ENCODE measurements around the gene PCSK5.
A peak's percentile ranks its signal among the peaks of the same experiment; 100 is the strongest.
"Not testable (repeated sequence)": the region's sequence is repeated elsewhere in the genome, so short reads cannot be mapped to it uniquely, and the experiment has no call there.

The PCSK5 gene

DNA sequence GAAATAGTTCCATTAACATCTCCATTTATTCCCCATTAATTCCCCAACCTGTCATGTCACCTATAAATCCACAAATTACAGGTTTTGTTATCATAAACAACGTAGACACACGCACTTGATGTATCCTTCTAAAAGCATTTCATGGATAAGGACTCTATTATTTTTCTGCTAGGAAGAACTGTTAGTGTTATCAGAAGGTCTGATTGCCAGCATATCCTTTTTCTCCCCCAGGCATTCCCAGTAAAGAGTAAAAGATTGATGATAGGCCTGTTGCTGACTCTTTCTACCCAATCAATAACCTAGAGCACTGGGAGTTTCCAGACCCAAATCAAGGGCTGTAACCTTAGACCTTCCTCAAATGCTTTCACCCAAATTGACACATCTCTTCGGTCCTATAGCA lies 442.9 kb downstream of the PCSK5 start:
- no peak for DNase-seq

DNA sequence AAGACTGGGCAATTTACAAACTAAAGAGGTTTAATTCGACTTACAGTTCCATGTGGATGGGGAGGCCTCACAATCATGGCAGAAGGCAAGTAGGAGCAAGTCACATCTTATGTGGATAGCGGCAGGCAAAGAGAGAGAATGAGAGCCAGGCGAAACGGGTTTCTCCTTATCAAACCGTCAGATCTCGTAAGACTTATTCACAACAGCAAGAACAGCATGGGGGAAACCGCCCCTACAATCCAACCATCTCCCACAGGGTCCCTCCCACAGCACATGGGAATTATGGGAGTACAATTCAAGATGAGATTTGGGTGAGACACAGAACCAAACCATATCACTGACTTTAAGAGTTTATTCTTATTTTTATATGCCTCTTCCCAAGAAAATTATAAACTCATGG lies 443.5 kb downstream of the PCSK5 start:
- no peak for DNase-seq

DNA sequence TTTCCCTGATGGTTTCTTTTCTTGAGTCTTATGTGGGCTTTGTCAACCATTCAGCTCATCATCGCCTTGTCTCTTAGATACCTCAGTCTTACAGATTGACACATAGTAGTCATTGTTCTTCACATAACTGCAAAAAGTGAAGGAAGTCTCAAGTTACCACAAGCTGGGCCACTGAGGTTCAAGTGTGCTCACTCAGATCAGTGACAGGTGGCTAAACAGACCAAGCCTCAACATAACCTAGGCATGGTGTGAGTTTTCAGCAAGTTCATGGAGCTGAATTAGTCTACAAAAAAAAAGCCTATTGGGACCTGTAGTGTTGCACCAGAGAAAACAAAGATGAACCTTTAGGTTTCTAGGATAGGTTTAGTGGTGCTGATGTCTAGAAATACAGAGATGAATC lies 445.6 kb downstream of the PCSK5 start:
- no peak for DNase-seq

DNA sequence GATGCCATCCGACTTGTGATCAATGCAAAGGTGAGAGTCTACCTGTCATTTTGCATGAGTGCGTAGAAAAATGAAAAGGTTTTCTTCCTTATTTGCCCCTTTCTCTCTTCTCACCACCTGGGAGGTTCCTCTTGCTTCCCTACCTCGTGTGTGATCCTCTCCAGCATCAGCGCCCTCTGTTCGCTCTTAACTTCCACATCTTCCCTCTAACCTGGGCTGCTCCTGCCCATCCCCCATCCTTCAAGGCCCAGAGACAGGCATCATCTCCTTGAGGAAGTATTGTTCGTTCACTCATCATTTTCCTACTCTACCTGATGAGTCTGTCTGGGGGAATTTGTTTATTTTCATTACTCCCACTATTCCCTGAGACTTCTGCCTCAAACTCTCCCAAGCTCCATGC lies 447.9 kb downstream of the PCSK5 start:
- no peak for DNase-seq

DNA sequence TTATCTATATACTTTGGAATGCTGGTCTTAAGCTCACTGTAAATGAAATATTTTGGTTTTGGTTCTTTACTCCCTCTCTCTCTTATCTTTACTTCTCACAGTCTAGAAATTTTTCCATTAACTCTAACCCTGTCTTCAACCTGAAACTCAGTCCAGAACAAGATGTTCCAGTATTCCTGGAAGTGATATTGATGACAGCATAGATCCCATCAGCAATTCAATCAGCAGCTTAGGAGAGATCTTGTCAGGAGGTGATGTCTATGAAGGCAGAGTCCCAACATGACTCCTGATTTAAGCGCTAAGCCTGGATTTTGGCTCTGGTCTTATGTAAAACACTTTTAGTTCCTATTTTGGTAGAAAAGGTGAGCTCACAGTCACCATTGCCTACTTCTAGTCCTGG lies 451.1 kb downstream of the PCSK5 start:
- no peak for DNase-seq

DNA sequence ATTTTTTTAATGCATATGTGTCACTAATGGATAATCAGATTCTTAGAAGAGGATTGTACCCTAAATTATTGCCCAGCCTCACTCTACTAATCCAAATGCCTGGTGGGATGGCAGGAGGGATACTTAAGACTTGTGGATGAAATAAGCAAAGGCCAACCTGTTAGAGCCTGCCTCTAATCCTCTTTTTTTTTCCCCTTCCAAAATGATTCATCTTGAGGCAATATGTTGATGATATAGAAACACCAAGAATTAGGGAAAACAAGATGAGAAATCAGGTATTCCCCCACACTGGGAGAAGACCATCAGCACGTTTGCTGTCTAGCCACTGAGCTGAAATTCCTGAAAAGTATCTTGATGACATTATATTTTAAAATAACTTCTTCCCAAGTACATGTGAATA lies 451.7 kb downstream of the PCSK5 start:
- no peak for DNase-seq

DNA sequence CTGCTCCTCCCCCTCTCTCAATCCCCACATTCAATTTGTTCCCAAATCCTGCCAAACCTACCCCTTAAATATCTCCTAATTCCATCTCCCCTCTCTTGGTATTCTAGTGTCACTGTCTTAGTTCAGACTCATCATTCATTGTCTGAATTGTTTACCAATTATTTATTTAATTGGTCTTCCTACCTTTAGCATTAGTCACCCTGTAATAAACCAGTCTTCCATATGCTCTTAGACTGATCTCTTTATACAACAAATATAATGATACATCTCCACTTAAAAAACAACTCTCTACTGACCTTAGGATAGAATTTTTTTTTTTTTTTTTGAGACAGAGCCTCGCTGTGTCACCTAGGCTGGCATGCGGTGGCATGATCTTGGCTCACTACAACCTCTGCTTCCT lies 452.4 kb downstream of the PCSK5 start:
- DNase-seq, result no peak

DNA sequence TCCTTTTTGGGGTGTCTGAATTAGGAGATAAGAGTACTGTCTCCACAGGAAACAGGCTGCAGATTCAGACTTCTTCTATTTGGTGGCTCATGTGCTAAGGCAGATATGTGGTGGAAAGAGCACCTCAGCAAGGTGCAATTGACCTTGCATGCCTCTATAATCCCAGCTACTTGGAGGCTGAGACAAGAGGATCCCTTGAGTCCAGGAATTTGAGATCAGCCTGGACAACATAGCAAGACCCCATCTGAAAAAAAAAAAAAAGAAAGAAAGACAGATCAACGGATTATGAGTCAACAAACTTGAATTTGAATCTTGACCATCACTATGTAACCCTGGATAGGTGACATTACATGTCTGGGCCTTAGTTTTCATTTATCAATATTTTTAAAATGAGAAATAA lies 459.4 kb downstream of the PCSK5 start:
- DNase-seq, result no peak

DNA sequence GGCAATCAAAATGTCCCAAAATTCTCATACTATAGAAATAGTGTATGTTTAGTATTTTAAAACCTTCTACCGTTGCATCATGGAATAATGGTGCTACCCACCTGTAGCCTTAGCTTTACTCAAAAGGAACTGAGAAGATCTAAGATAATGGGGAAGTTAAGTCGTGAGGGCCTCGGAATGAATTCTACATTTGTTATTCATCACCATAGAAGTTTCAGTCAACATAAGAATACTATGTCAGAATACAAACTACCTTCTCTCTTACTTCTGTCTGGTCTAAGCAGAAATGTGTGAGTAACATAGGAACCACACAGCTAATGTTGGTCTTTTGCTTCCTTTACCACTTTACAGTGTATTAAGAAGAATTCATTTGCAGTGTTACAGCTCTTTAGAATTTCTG lies 460.5 kb downstream of the PCSK5 start:
- DNase-seq, result no peak

DNA sequence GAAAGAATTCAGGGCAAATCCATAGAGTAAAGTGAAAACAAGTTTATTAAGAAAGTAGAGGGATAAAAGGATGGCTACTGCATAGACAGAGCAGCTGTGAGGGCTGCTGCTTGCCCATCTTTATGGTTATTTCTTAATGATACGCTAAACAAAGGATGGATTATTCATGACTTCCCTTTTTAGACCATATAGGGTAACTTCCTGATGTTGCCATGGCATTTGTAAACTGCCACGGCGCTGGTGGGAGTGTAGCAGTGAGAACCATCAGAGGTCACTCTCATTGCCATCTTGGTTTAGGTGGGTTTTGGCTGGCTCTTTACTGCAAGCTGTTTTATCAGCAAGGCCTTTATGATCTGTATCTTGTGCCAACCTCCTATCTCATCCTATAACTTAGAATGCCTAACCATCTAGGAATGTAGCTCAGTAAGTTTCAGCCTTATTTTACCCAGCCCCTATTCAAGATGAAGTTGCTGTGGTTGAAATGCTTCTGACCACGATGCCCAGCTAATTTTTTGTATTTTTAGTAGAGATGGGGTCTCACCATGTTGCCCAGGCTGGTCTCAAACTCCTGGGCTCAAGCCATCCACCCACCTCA lies 461.6 kb downstream of the PCSK5 start:
- peak in 1 of 2 donors; percentile 16 for DNase-seq

DNA sequence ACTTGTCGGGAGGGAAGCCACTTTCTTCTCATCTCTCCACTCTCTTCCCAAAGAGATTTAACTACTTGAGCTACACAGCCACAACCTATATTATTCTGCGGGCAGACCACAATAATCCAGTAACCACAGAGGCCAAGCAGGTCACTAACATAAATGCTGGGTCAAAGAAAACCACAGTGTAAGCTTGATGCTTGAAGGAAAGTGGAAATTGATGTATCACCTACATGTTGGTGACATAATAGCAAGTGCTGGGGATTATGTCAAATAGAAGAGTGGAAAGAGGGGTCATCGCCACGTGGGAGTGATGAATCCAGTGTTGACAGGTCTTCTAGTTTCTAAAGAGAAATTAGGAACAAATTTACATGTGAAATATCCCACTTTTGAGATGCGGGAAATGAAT lies 462.8 kb downstream of the PCSK5 start:
- DNase-seq, result no peak

DNA sequence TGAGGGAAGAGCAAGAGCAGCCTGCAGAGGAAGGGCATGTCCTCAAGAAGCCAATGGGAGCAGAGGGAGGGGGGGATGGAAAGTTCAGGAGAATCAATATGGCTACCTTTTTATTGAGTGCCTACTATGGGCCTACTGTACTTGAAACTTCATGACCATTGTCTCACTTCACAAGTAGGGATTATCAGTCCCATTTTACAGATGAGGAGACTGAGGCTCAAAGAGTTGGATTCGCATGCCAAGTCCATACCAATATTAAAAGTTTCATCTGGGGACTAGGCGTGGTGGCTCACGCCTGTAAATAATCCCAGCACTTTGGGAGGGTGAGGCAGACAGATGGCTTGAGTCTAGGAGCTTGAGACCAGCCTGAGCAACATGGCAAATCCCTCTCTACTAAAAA lies 463.7 kb downstream of the PCSK5 start:
- DNase-seq, result no peak

DNA sequence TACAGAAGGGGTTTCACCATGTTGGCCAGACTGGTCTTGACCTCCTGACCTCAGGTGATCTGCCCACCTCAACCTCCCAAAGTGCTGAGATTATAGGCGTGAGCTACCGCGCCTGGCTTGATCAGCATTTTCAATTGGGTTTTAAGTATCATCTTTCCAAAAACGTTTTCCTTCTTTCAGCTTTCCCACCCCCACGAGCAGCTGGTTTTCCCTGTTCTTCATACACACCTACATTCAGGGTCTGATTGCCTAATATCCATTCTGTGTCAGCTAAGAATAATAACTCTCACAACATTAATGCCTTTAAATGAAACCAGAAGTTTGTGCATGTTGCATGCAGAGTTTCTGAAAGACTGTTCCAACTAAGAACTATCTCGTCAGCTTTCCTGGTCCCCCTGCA lies 465.4 kb downstream of the PCSK5 start:
- DNase-seq, result no peak

DNA sequence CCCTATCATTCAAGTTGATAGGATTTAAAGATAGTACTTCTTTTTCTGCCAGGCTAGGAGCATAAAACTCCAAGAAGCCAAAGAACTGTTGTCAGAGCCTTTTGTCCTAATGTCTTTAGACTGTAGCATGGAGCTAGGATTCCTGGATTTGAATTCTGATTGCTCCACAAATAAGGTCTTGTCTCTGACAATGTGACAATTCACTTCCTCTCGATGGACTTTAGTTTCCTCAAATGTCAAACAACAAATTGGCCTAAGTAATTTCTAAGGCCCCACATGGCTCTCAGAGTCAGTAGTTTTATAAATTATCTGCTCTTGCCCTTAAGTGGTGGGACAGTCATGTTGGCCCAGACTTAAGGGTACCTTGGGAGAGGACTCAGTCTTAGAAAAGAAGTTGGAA lies 467.1 kb downstream of the PCSK5 start:
- no peak for DNase-seq

DNA sequence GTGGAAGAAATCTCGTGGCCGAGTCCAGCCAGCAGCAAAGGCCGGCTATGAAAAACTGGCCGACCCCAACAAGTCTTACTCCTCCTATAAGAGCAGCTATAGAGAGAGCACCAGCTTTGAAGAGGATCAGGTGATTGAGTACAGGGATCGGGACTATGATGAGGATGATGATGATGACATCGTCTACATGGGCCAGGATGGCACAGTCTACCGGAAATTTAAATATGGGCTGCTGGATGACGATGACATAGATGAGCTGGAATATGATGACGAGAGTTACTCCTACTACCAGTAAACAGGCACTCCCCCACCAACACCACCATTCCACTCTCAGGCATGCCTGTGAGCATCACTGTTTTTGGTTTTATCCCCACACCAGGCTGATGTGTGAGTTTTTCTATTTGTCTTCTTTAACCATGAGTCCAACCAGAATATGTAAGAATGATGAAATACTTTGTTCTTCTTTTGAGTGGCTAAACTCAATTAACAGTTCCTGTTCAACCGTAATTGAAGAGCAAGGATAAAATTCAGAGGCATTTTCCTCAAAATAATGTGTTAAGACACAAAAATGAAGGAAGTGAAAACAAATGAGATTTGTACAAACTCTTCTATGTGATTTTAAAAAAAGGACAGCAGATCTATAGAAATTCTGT lies 468.3 kb downstream of the PCSK5 start:
- no peak for DNase-seq

DNA sequence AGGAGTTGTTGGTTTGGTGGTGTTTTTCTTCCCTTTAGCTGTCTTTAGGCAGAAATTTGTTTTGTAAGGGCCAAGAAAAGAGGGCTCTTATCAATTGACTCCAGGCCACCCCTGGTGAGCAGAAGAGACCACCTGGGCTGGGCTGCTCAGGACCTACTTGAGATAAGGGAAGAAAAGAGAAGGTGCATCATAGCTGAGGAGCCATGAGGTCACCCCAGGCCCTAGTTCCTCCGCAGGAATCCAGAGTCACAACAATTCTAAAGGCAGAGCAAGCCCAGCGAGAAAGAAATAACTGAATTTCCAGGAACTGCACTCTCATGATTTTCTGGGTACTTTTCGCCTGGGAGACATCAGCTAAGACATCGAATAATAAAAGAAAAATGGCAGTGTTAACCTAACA lies 468.9 kb downstream of the PCSK5 start:
- no peak for DNase-seq

DNA sequence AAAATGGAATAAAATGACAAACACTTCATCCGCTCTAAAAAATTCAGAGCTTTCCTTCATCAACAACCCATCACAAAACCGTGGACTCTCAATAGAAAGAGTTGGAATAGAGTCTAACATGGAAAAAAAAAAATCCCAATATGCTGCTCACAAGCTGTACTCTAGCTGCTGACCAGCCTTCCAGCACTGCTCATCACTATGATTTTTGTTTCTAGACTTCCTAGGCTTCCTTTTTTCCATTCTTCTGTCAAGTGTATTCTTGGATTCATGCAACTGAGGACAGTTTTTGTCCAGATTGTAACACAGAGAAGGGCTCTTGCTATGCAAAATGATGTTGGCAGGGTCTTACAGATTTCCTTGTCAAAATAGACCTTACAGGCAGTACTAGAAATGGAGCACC lies 469.3 kb downstream of the PCSK5 start:
- no peak for DNase-seq

DNA sequence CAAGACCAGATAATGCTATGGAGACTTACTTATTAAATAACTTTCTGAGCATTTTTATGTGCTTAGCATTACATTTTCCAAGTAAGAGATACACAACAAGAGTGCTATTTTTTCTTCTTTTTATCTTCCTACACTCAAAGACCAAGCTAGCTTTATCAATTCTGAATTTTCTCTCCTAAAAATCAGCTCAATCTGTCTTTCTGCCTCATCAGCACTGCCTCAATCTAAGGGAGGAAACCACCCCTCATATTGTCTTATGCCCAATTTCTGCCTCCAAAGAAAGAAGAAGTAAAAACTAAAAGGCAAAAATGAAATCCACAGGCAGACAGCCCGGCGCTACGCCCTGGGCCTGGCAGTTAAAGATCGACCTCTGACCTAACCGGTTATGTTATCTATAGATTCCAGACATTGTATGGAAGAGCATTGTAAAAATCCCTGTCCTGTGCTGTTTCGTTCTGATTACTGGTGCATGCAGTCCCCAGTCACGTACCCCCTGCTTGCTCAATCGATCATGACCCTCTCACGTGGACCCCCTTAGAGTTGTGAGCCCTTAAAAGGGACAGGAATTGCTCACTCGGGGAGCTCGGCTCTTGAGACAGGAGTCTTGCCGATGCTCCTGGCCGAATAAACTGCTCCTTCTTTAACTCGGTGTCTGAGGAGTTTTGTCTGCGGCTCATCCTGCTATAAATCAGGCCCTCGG lies 472.0 kb downstream of the PCSK5 start:
- not testable (repeated sequence) for DNase-seq

DNA sequence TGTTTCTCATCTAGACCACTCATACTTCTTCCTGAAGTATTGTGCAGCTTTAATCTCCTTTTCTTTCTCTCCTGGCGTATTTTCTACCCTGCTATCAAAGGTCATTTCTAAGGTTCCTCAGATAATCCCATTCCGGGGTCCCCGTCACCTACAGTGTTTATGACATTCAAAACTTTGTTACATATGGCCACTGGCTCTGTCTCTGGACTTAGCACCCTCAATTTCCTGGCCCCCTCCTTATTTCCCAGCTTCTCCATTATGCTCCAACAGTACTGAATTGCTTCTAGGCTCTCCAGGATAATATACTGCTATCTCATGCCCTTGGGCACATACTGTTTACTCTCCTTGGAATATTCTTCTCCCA lies 472.5 kb downstream of the PCSK5 start:
- DNase-seq, result no peak

DNA sequence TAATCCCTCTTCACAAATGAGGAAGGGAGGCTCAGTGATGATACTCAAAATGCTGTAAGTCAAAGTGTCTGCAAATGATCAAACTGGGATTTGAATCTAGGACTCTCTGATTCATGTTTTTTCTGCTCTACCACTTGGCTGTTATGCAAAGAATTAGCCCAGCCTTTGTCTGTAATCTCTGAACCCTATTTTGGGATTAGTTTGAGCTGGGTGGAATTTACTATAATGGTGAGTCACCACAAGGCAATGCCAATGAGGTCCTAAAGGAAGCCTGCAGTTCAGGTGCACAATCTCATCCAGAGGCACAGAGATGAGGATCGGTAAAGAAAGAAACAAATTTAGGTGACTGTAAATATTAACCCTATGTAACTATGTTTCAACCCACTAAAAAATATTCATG lies 474.6 kb downstream of the PCSK5 start:
- DNase-seq, result no peak

DNA sequence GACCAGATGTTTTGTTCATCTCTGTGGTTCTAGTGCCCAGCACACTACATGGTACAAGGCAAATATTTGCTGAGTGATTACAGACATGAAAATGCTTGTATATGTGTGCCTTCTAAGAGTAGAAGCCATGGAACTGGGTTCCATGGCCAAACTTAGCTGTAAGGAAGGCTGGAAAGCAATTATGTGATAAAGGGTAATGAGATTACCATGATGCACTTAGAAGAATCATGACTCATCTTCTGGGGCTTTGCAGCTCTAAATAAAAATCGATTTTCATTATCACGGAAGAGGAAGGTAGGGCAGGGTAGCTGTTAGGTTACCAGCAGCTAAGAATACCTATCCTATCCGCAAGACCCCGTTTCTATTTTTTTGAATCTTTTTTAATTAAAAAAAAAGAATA lies 475.8 kb downstream of the PCSK5 start:
- no peak for DNase-seq

DNA sequence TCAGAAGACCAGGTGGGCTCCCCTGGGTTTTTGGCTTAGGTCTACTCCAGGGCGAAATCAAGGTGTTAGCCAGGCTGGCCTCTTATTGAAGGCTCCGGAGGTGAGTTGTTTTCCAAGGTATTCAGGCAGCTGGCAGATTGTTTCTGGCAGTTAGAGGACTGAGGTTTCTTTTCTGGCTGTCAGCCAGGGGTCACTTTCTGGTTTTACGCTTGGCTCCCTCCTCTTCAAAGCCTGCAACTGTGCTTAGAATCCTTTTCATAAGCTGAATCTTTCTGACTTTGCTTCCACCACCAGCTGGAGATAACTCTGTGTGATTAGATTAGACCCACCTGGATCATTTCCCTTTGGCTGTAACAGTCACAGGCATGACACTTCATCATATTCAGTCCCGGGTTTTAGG lies 479.1 kb downstream of the PCSK5 start:
- no peak for DNase-seq

DNA sequence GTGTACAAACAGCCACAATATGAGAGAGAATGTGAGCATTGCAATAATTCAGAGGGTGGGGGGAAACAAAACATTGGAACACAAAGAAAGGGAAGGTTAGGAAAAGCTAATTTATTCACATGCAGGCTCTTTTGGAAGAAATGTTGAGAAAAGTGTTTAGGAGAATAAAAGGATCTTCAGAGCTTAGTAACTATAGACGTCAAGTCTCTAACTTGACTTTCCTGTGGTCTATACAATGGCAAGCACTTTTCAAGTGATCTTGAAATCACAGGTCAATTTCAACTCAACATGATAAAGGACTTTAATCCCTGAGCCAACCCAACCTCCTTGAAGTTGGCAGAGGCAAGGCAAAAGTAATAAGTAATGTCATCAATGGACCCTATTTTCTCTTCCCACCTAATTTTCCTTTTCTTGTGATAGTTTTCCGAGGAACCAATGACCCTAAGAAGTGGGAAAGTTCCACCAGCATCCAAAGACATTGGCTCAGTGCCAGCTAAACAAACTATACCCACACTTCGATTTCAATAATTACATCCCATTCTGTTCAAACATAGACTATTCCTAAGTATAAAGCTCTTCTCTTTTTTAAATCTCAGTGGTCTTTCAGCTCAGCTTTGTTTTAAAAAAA lies 480.0 kb downstream of the PCSK5 start:
- DNase-seq, result no peak

DNA sequence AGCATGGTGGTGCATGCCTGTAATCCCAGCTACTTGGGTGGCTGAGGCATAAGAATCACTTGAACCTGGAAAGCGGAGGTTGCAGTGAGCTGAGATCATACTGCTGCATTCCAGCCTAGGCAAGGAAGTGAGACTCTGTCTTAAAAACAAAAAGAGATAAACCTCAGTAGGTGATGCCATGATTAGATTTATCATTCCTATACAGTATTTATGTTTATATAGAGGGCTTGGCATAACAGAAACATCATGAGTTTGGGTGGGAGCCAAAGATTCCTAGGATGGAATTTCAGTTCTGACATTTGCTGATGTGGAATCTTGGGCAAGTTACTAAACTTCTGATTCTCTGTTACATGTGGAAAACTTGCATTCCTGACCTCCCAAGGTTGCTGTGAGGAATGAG lies 481.4 kb downstream of the PCSK5 start:
- DNase-seq, result no peak
